HG03135 (cell line): Measurements from ENCODE around the gene SAP30L.

ENCODE experiments used
- ATAC-seq: cut with Tn5 transposase; IDR thresholded peaks from one replicate; pipeline ENCODE4 v1.9.1; 2021; ENCODE audit warnings: mild to moderate bottlenecking, moderate library complexity; ENCODE audit not compliant: unreplicated experiment

SAP30L gene

GRCh38 chr5:154506049-154506715, 60.4 kb downstream of the SAP30L start:
- no peak for ATAC-seq

- ATAC-seq, result no peak
Observed at GRCh38 chr5:154506716-154507080, 60.9 kb downstream of the SAP30L start.

- ATAC-seq, result no peak
Observed at GRCh38 chr5:154508114-154508513, 62.3 kb downstream of the SAP30L start.

DNA sequence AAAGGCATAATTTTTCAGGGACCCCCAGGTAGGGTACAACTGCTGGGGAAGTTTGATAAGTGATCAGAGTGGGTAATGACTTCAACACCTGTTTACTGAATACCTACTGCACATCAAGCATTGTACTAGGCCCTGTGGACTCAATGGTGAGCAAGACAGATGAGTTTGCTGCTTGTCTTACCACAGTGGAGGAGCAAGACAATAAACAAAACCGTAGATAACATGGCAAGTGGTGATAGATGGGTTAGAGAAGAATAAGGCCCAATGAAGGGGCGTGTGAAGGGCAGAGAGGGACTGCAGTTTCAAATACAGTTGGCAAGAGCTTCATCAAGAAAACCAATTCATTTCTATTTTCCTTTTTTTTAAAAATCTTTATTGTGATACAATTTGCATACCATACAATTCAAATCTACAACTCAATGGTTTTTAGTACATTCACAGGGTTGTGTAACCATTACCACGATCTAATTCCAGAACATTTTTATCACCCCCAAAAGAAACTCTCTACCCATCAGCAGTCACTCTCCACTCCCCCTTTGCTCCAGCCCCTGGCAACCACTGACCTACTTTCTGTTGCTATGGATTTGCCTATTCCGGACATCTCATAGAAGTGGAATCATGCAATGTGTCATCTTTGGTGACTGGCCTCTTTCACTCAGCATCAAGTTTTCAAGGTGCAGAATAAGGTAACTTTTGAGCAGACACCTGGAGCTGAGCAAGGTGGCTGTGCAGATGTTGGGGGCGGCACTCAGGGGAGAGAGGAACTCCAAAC, 64.2 kb downstream of the SAP30L start:
- ATAC-seq, result no peak
